ENCODE measurements around the gene TGDS. TPM values are rescaled to one million over a fixed set of nuclear protein-coding genes. Genes with fewer than 3 reads are reported as not detected.
"Not testable (repeated sequence)": the region's sequence is repeated elsewhere in the genome, so short reads cannot be mapped to it uniquely, and the experiment has no call there.

Gene TGDS
- total RNA-seq, 1 donor from 2014 or later: 11.5 TPM

DNA sequence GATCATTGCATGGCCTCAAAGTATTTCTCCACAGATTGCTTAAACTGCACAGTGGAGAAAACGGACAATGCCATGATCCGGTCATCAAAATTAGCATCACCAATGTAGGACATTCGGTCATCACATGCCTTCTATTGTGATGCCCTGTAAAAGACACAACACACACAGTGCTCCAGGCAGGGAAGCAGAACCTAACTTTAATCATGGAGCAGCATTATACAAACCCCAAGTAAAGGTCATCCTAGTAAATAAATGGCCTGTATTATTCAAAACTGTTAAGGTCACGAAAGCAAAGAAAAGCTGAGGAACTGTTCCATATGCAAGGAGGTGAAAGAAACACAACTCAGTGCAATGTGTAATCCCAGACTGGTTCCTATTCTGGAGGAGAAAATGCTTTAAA lies 42.2 kb downstream of the TGDS start:
- DNase-seq (ENCODE audit: low spot score): no peak

DNA sequence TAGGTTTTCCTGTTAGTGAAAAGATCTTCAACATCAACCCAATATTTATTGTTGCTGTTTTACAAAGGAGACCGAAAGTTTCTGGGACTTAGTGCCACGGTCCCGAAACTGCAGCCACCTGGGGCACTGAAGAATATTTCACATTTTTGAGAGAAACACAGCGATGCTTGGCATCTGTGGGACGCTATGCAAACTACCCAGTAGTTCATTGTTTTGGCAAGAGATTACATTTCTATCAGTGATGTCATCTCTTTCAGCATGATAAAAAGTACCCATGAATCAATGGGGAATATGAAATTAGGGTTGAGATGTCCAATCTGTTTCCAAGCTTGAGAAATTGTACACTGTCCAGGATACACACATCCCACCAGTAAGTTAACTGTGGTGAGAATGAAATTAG lies 43.9 kb downstream of the TGDS start:
- no peak for DNase-seq (ENCODE audit: low spot score)

DNA sequence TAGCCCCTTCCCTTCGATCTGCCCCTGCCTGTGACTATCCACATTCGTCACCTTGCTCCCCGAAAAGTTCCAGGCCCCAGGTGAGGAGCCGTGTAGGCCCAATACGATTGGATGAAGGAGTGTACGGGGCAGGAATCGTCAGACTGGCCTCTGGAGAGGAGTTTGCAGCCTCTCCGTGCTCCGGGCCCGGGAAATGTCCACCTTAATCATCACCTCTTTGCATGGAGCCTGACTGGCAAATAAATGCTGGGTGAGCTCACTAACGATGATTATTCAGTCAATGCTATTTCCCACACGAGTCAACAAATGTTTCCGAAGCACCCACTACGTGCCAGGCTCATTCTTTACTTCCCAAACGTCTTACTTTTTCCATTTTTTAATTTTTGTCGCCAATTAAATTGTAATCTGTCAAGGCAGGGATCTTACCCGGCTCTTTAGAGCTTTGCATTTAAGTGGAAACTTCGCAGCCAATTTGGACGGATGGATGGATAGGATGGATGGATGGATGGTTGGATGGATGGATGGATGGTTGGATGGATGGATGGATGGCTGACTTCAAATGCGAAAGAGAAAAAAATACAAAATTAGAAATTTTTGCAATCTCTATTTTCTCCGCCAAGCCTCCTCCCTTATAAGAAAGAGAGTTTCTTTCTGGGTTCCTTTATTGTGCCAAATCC lies 45.8 kb downstream of the TGDS start:
- DNase-seq (ENCODE audit: low spot score): peak; percentile 56

- DNase-seq (ENCODE audit: low spot score): peak; percentile 94
These were observed 46.5 kb downstream of the TGDS start for GRCh38 chr13:94549232-94550061.

- no peak for DNase-seq (ENCODE audit: low spot score)
These were observed 47.1 kb downstream of the TGDS start for GRCh38 chr13:94548821-94549231.

GRCh38 chr13:94548382-94548781 lies 47.6 kb downstream of the TGDS start:
- no peak for DNase-seq (ENCODE audit: low spot score)

- no peak for DNase-seq (ENCODE audit: low spot score)
These were observed 49.7 kb downstream of the TGDS start for GRCh38 chr13:94546061-94546839.

DNA sequence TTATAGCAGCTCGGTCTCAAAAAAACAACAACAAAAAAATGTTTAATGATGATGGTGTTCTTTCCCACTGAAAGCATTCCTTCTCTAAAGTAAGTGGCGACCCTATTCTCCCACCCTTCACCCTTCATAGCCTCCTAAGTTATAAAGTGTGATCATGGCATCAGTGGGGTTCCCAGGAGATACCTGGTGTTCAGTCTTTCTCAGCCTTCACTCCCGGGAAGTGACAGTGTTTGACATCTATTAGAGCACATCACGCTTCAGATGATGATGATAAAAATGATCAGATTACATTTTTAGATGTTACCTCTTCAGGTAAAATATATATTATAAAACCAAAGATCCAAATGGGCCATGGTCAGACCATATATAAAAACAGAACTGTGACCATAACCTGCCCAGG lies 51.0 kb downstream of the TGDS start:
- no peak for DNase-seq (ENCODE audit: low spot score)

GRCh38 chr13:94542917-94543316 lies 53.0 kb downstream of the TGDS start:
- no peak for DNase-seq (ENCODE audit: low spot score)

DNA sequence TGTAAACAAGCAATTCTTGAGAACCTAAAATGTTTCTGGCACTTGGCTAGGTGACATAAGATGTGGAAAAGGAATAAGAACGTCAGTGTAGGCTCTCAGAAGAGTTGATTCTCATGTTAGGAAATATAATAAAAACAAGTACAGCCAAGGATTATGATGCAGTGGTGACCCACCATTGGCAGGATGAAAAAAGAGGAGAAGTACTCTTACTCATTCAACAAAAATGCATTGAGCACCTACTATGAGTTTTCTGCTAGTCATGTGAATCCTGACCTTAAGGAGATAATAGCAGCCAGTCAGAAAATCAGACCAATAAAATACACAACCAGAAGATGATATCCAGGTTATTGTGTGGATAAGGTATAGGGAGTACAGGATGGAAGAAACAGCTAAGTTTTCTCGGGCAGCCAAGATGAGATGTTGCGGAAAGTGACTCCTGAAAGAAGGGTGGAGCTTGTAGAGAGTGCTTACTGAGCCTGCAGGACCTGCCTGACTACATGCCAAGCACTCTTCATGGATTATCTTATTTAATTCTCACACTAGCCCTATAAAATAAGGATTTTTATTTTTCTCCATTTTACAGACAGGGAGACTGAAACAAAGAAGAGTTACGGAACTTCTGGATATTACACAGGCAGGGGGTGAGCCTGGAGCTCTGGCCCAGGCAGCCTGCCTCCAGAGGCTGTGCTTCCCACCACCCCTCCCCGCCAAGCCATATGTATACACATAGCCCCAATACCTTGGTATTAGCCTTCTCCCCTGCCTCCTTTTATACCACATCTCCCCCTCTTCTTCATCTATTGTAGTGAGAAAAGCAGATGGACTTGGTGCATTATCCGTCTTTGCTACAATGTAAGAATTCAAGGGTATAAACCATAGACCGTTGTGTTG lies 58.0 kb downstream of the TGDS start:
- DNase-seq (ENCODE audit: low spot score): no peak

DNA sequence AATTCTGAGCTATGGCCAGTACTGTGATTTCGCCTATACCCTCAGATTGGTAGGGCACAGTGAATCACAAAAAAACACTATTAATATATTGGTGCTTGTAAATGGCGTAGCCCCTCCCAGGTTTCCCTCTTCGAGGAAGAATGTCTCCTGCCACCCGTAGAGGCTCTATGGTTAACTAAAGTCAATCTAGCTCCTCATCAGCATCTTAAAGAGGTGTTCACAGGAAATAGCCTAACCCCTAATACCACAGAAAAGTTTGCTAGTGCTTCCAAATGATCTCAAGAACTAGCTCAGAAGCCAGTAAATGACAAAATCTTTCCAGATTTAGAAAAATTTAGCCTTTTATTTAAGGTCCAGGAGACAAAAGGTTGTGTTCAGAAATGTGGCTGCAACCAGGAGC lies 60.2 kb downstream of the TGDS start:
- no peak for DNase-seq (ENCODE audit: low spot score)

GRCh38 chr13:94535231-94535630 lies 60.7 kb downstream of the TGDS start:
- DNase-seq (ENCODE audit: low spot score): no peak

GRCh38 chr13:94534166-94534565 lies 61.8 kb downstream of the TGDS start:
- DNase-seq (ENCODE audit: low spot score): no peak

- DNase-seq (ENCODE audit: low spot score): not testable (repeated sequence)
These were observed 63.7 kb downstream of the TGDS start for GRCh38 chr13:94532278-94532677.

- not testable (repeated sequence) for DNase-seq (ENCODE audit: low spot score)
These were observed 69.0 kb downstream of the TGDS start for GRCh38 chr13:94526956-94527355.

DNA sequence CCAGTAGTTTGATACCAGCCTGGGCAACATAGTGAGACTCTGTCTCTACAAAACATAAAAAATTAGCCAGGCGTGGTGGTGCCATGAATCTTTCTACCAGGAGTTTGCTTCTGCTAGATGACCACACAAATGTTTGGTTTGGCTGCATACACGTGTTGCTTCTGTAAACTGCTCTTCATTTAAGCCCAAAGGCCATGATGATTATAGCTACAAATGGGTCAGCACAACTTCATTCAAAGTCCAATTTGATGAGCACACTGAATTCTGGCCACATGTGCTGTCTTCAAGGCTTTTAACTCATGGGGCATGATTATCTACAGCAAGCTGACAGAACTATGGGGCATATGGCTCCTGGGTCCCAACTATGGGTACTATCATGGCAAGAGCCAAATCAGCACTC lies 70.2 kb downstream of the TGDS start:
- no peak for DNase-seq (ENCODE audit: low spot score)

DNA sequence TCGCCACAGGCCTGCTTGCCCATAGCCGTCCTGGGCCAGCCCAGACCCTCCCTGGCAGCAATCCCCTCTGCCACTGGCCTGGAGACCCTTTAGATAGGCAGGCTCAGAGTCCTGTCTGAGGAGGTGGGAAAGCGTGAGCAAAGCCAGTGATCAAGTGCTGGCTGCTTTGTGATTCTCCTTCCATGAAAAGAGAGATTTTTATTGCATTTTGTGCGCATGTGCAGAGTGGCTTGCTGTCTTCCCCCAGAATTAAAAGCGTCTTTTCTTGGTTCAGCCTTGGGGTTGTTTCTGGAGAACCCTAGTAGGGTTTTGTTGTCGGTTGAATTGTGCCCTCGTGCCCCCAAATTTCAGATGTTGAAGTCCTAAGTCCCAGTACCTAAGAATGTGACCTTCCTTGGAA lies 71.5 kb downstream of the TGDS start:
- no peak for DNase-seq (ENCODE audit: low spot score)

All from ureter (tissue), 1 donor.